ENCODE data around the gene VANGL1.

VANGL1 gene

DNA sequence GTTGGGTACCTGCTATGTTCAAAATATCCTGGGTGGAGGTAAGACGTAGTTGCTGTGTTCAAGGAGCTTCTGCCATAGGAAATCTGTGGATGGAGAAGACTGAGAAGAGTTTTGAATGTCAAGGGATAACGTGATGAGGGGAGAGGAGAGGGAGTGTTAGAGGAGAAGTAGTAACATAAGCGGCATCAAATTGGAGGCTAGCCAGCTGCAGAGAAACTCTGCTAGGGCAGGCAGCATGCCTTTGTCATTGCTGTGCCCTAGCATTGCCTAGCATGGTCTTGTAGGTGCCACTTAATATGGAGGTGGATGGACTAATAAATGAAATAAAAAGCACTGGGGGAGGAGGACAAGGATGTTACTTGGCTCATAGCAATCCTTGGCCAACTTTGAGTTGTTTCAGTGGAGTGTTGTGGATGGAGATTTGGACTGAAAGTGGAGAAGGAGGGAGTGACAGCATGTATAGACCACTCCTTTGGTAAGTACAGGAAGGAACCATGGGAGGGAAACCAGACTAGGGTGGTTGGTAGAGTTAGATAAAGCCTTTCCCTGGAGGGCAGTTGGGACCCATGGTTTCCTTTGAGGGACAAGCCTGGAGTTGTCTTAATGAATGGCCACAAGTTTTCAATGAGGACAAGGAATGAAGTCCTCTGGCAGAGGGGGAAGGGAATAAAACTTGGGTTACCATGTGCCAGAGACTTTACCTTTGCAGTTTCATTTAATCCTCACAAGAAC lies 6.3 kb downstream of the VANGL1 start:
- TF ChIP-seq, protein P1, sequence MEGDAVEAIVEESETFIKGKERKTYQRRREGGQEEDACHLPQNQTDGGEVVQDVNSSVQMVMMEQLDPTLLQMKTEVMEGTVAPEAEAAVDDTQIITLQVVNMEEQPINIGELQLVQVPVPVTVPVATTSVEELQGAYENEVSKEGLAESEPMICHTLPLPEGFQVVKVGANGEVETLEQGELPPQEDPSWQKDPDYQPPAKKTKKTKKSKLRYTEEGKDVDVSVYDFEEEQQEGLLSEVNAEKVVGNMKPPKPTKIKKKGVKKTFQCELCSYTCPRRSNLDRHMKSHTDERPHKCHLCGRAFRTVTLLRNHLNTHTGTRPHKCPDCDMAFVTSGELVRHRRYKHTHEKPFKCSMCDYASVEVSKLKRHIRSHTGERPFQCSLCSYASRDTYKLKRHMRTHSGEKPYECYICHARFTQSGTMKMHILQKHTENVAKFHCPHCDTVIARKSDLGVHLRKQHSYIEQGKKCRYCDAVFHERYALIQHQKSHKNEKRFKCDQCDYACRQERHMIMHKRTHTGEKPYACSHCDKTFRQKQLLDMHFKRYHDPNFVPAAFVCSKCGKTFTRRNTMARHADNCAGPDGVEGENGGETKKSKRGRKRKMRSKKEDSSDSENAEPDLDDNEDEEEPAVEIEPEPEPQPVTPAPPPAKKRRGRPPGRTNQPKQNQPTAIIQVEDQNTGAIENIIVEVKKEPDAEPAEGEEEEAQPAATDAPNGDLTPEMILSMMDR (IDR thresholded peaks at IDR 0.05): no peak

DNA sequence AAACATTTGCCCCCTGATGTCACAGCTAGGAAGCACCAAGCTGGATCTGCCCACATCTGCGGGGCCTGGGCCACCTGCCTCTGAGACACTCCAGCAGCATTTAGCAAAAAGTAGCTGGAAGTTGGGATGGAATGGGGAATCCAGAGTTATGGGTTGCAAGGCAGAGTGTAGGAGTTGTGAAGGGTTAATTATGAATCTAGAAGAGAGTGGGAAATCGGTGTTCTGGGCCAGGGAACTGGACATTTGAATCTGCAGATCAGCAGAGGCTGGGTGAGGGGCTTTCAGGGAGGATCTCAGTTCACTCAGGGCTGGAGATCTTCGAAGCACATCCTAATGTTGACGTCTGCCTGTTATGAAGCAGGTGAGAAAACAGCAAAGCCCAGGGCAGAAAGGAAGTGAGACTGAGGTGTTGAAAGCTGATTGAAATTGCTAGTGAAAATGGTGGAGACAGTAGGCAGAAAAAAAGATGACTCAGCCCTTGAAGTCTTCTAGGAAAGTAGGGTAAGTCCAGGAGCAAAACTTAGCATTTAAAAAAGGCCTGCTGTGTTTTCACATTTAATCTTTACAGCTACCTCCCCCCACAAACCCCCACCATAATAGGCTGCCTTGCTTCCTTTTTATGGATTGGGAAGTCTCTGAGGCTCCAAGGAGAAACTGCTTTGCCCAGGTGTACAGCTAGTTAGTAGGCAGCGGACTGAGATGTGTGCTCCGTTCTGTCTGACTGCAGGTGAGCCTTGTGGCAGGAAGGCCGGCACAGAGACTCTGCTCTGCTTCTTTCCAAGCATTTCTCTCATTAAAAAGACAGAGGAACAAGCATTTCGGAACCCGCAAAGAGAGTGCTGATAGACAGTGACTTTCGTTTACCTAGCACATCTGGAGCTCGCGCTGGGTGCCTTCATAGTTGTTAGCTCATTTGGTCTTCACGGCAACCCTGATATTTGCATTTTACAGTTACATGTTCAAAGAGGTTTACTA lies 7.2 kb downstream of the VANGL1 start:
- TF ChIP-seq, protein P1 (IDR thresholded peaks at IDR 0.05): no peak

DNA sequence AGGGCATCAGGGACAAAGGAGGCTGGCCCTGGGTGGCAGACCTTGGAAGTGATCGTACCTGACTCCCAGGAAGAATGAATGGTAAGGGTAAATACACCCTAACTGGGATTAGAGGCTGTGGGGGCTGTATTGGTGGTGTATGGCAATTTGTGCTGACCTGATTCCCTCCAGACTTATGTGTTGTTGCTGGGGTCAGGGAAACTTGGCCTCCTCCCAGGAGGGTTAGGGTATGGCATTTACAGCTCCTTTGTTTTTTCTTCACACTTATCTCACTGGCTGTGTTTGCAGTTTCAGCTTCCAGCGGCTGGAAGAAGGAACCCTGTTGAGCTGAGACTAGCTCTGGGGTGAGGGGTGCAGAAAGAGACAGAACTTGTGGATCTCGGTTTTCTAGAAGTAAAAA lies 8.2 kb downstream of the VANGL1 start:
- TF ChIP-seq, protein P1 (IDR thresholded peaks at IDR 0.05): no peak

DNA sequence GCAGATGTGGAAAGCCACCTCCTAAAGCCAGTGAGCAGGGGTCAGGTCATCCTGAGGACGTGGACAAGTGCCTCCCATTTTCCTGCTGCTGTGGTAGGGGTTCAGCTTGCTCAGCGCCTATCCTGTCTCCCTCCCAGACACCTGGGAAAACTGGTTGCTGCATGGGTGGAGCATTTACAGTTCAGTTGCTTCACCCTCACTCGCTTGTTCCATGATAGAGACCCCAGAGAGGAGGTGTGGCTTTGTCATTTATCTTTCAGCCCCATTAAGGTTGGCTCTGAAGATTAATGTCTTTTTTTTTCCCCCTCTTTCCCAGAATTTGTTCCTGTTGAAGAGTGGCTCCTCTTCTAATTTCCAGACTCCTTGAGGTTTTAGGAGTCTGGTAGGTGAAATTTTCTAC lies 9.2 kb downstream of the VANGL1 start:
- TF ChIP-seq, protein P1 (IDR thresholded peaks at IDR 0.05): no peak

DNA sequence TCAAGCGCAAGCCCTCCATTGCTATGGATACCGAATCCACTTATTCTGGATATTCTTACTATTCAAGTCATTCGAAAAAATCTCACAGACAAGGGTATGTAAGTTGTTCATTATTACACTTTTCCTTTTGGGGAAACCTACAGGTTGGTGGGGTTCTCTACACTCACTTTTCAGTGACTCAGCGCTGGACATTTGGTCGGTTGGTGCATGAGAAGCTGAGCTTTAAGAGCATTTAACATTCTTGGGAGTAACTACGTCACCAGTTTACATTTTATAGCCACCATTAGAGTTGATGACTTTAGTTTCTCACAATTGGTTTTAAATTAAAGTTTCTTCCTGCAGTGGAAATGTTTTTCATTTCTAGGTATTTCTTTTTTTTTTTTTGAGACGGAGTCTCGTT lies 9.6 kb downstream of the VANGL1 start:
- TF ChIP-seq, protein P1 (IDR thresholded peaks at IDR 0.05): no peak

DNA sequence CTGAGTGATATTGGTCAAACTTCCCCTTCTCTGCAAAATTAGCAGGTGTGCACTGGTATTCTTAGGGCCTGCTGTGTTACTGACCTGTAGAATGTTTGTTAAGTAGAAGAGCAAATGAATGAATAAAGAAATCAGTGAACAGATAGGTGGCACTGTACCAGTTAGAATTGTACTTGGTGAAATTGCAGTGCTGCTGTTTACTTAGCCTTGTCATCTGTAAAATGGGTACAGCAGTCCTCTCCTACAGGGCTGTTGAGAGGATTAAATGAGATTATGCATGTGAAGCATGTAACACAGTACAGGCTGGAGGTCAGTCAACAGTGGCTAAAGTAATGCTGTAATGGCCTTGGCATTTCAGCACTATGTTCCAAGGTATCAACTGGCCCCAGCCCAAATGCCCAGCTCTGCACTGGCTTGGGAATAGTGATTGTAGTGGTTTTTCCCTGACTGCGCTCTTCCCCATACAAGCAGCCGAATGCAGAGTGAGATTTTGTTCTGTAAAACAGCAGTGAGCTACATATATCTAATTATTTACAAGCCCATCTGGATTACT lies 10.5 kb downstream of the VANGL1 start:
- TF ChIP-seq, protein P1 (IDR thresholded peaks at IDR 0.05): no peak

DNA sequence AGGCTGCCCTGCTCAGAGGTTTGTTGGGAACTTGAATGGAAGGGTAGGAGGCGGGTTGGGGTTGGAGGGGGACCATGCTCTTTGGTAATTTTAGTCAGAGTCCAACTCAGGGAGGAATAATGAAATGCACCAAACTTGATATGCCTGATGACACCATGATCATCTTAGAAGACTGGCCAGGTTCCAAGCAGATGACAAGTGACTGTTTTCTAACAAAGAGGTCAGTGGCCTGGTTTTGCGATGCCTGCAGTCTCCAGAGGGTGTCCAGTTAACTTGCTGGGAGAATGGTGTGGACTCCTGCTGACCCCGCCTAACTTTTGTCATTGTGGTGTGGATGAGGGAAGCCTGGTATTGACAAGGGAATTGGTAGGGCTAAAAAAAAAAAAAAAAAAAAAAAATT lies 12.4 kb downstream of the VANGL1 start:
- TF ChIP-seq, protein P1 (IDR thresholded peaks at IDR 0.05): no peak

All from LNCAP (cell line).